Ectodermal cell (in vitro differentiated cells): ENCODE data around the gene SLC30A5. TPM values are rescaled to one million over a fixed set of nuclear protein-coding genes. Genes with fewer than 3 reads are reported as not detected.
A peak's percentile ranks its signal among the peaks of the same experiment; 100 is the strongest.
"Not testable (repeated sequence)": the region's sequence is repeated elsewhere in the genome, so short reads cannot be mapped to it uniquely, and the experiment has no call there.

Experiments used
- H3K27ac ChIP-seq: 2 replicates; pipeline ENCODE4 v1.7.0; 2013; ENCODE audit warnings: mild to moderate bottlenecking, low read depth, low read length; ENCODE audit not compliant: insufficient read depth, poor library complexity, severe bottlenecking
- H3K27me3 ChIP-seq: 2 replicates; pipeline ENCODE4 v1.7.0; 2013; ENCODE audit warnings: mild to moderate bottlenecking, low read length; ENCODE audit not compliant: insufficient read depth, control insufficient read depth, poor library complexity, severe bottlenecking
- H3K36me3 ChIP-seq: one replicate; pipeline ENCODE4 v1.7.0; 2013; ENCODE audit warnings: low read length; ENCODE audit not compliant: control insufficient read depth, insufficient read depth
- H3K4me1 ChIP-seq: one replicate; pipeline ENCODE4 v1.7.0; 2013; ENCODE audit warnings: low read length; ENCODE audit not compliant: control insufficient read depth, insufficient read depth
- H3K4me3 ChIP-seq: 2 replicates; pipeline ENCODE4 v1.7.0; 2013; ENCODE audit warnings: low read depth, low read length, control low read depth; ENCODE audit not compliant: insufficient read depth
- H3K9me3 ChIP-seq: 2 replicates; pipeline ENCODE4 v1.7.0; 2013; ENCODE audit warnings: mild to moderate bottlenecking, low read length, moderate library complexity; ENCODE audit not compliant: control insufficient read depth
- WGBS, 2 experiments: methylation state at CpG; one replicate each; pipeline ENCODE4 v1.1.7; 2013; ENCODE audit warnings: missing lambda C conversion rate in 2 of 2; 5-methylcytosine and 5-hydroxymethylcytosine counted together
- polyA plus RNA-seq, 4 experiments: library from polyadenylated mRNA; stranded (reverse); fragments of 50-300 nt; gene quantifications; one replicate each; pipeline ENCODE4 v1.2.3, GENCODE V29; 2013

Gene SLC30A5
- polyA plus RNA-seq (2013, experiment 1 of 4) = 34.0 TPM
- 38.4 TPM for polyA plus RNA-seq (2013, experiment 2 of 4)
- 29.6 TPM for polyA plus RNA-seq (2013, experiment 3 of 4)
- polyA plus RNA-seq (2013, experiment 4 of 4) = 36.3 TPM

- Histone ChIP-seq H3K36me3 (peaks cover 3% of the 10 kb centered on the region), H3K27me3 (no peaks in the 10 kb centered on the region), H3K4me1 (peaks cover 7% of the 10 kb centered on the region), H3K9me3 (no peaks in the 10 kb centered on the region), H3K4me3 (peak within 1 kb of the TSS; percentile 77), H3K27ac (peak within 1 kb of the TSS; percentile 66)
- WGBS, 2 experiments = 0% methylated on average over 79 of the region's 79 CpGs
Measured at GRCh38 chr5:69093771-69094482, at the start of gene SLC30A5. TSS of gene SLC30A5 (plus strand) at chr5:69094014. CDS start at chr5:69094256, 242 bp downstream.

- H3K27me3 ChIP-seq, H3K36me3 ChIP-seq, H3K4me1 ChIP-seq, H3K27ac ChIP-seq, H3K4me3 ChIP-seq, H3K9me3 ChIP-seq: not testable (repeated sequence)
- WGBS, 2 experiments = 96% methylated on average over 6 of the region's 6 CpGs
Measured at GRCh38 chr5:69045213-69045612, 48.6 kb upstream of the SLC30A5 start.

- Histone ChIP-seq H3K4me1 (no peaks in the 10 kb centered on the region), H3K36me3 (no peaks in the 10 kb centered on the region), H3K9me3 (no peaks in the 10 kb centered on the region), H3K27me3 (no peaks in the 10 kb centered on the region), H3K27ac (no peak overlapping the region), H3K4me3 (no peak overlapping the region)
- WGBS, 2 experiments = 93 to 97% methylated on average over 8 of the region's 8 CpGs
Measured at GRCh38 chr5:69046375-69046957, 47.3 kb upstream of the SLC30A5 start.

- H3K4me1 ChIP-seq = no peaks in the 10 kb centered on the region
- no peaks in the 10 kb centered on the region for H3K9me3 ChIP-seq
- no peak overlapping the region for H3K4me3 ChIP-seq
- 56 to 94% methylated on average over 1 to 3 of the region's 3 CpGs for WGBS, 2 experiments
- no peaks in the 10 kb centered on the region for H3K36me3 ChIP-seq
- H3K27me3 ChIP-seq = no peaks in the 10 kb centered on the region
- H3K27ac ChIP-seq = no peak overlapping the region
Measured at GRCh38 chr5:69048230-69048629, 45.6 kb upstream of the SLC30A5 start.

DNA sequence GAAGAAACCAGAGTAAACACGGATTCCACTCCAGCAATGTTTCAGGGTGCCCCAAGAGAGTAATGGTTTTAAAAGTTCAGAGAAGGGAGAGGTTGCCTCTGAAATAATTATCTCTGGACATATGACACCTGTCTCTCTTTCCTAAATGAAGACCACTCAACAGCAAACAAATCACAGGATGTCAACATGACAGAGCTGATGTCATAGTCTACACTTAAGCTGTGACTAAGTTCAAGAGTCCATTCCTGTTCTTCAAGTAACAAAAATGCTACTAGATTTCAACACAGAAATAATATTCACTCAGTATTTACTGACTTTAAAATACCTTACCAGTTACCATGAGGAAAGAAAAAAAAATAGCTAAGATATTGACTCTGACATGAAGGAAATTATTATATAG is 44.7 kb upstream of the SLC30A5 start:
- WGBS, 2 experiments = 86 to 95% methylated on average over 1 of the region's 1 CpG
- Histone ChIP-seq H3K27ac (no peak overlapping the region), H3K27me3 (no peaks in the 10 kb centered on the region), H3K9me3 (no peaks in the 10 kb centered on the region), H3K4me1 (no peaks in the 10 kb centered on the region), H3K36me3 (no peaks in the 10 kb centered on the region), H3K4me3 (no peak overlapping the region)

DNA sequence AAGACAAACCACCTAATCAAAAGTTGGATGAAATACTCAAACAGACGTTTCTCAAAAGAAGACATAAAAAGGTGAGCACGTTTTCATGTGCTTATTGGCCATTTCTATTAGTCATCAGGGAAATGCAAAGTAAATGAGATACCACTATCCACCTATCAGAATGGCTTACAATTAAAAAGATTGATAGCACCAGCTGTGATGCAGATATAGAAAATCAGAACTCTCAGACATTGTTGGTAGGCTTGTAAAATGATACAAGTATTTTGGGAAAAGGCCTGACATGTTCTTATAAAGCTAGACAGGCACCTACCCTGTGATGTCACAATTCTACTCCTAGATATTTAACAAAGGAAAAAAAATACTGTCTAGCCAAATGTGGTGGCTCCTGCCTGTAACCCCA is 44.0 kb upstream of the SLC30A5 start:
- Histone ChIP-seq H3K4me3 (no peak overlapping the region), H3K9me3 (no peaks in the 10 kb centered on the region), H3K36me3 (no peaks in the 10 kb centered on the region), H3K4me1 (no peaks in the 10 kb centered on the region), H3K27me3 (no peaks in the 10 kb centered on the region), H3K27ac (no peak overlapping the region)
- 74 to 87% methylated on average over 2 of the region's 2 CpGs for WGBS, 2 experiments

DNA sequence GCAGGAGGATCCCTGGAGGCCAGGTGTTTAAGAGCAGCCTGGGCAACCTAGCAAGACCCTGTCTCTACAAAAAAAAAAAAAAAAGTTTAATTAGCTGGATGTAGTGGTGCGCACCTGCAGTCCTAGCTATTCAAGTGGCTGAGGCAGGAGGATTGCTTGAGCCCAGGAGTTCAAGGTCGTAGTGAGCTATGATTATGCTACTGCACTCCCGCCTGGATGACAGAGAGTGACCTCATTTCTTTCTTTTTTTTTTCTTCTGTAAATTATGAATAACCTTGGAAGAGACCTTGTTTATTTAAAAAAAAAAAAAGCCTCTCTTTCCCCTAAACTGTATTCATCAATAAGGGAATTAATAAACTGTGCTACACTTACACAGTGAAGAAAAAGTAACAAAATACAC is 43.6 kb upstream of the SLC30A5 start:
- Histone ChIP-seq H3K4me3 (no peak overlapping the region), H3K27me3 (no peaks in the 10 kb centered on the region), H3K9me3 (no peaks in the 10 kb centered on the region), H3K4me1 (no peaks in the 10 kb centered on the region), H3K36me3 (no peaks in the 10 kb centered on the region), H3K27ac (no peak overlapping the region)
- WGBS, 2 experiments = 89 to 93% methylated on average over 3 of the region's 3 CpGs

DNA sequence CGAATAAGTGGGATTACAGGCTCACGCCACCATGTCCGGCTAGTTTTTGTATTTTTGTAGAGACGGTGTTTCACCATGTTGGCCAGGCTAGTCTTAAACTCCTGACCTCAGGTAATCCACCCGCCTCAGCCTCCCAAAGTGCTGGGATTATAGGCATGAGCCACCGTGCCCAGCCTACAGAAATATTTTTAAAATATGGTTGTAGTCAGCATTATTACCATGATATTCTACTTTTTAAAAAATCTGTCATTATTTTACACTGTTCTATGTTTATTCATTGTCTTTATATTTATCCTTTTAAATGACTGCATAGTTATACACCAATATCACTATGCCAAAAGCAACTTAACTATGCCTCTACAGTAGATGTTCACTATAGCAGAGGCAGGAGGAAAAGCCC is 41.6 kb upstream of the SLC30A5 start:
- H3K27me3 ChIP-seq = no peaks in the 10 kb centered on the region
- H3K4me3 ChIP-seq = no peak overlapping the region
- H3K27ac ChIP-seq = no peak overlapping the region
- H3K36me3 ChIP-seq = no peaks in the 10 kb centered on the region
- H3K4me1 ChIP-seq = no peaks in the 10 kb centered on the region
- whole genome bisulfite sequencing, 2 experiments = 84 to 91% methylated on average over 6 of the region's 6 CpGs
- no peaks in the 10 kb centered on the region for H3K9me3 ChIP-seq

DNA sequence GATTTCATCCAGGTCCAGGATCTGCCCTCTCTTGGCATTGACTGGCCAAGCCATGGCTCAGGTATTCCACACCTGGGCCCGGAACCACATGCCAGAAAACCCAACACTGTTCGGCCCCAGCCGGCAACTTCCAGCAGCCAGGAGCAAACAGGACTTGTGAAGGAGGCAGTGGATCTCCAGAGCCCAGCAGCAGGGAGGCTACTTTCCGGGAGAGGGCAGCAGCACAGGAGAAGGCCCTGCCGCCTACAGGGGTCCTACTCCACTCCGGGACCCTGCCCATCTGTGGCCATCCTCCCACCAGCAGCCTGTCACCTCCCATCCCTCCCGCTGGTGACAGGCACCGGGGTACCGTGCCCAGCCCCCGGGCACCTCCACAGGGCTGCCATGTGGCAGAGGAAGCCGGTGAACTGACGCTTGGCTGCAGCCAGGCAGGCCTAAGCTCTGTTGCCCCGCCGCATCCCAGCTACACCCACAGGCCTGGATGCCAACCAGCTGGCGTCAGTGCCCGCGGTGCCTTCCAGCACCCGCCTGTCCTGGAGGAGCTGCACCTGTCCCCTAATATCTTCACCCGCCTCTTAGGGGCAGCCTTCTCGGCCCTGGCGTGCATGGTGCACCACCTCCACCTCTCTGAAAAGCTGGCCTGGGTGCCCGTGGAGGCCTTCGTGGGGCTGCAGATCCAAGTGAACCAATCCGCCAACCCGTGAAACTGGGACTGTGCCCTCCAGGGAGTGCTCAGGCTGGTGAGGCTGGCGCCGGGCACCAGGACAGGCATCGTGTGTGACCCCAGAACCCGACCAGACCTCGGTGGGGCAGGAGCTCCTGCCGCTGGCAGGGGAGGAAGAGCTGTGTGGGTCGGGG is 18.9 kb upstream of the SLC30A5 start:
- Histone ChIP-seq H3K9me3 (no peaks in the 10 kb centered on the region), H3K4me1 (no peaks in the 10 kb centered on the region), H3K36me3 (no peaks in the 10 kb centered on the region), H3K27me3 (no peaks in the 10 kb centered on the region), H3K27ac (no peak overlapping the region), H3K4me3 (no peak overlapping the region)
- 94 to 95% methylated on average over 32 of the region's 32 CpGs for WGBS, 2 experiments
